WTC11 (cell line): ENCODE results near the gene FOXQ1. TPM values are rescaled to one million over a fixed set of nuclear protein-coding genes. Genes with fewer than 3 reads are reported as not detected.

Experiments
- ATAC-seq: fragments of 200-7000 bp; cut with Tn5 transposase; 2 replicates; pipeline ENCODE4 v1.10.0; 2021; ENCODE audit warnings: mild to moderate bottlenecking, moderate library complexity
- CTCF ChIA-PET: fragments of 300-600 bp; sonication (Branson Sonifier 250); formaldehyde crosslinking; loops from one replicate; lab custom pipeline; 2021; ENCODE audit warnings: antibody characterized with exemption; lab: Charles Lee
- POLR2A ChIA-PET: fragments of 350-600 bp; sonication (Branson Sonifier 250); formaldehyde crosslinking; loops from one replicate; lab custom pipeline; 2021; ENCODE audit warnings: antibody characterized with exemption; lab: Charles Lee
- DNase-seq: peaks from one replicate; pipeline ENCODE4 v3.0.0; 2021; ENCODE audit warnings: low spot score
- H3K27ac Mint-ChIP-seq: 2 replicates; pipeline ENCODE4 v1.8.0; 2021; ENCODE audit warnings: mixed read lengths
- H3K27me3 Mint-ChIP-seq: 2 replicates; pipeline ENCODE4 v1.8.0; 2021; ENCODE audit warnings: low read depth, mild to moderate bottlenecking, moderate library complexity, mixed read lengths
- H3K36me3 Mint-ChIP-seq: 2 replicates; pipeline ENCODE4 v1.8.0; 2021; ENCODE audit warnings: mixed read lengths
- H3K4me1 Mint-ChIP-seq: 2 replicates; pipeline ENCODE4 v1.8.0; 2022; ENCODE audit warnings: mixed read lengths
- H3K4me3 Mint-ChIP-seq: 2 replicates; pipeline ENCODE4 v1.8.0; 2021; ENCODE audit warnings: mild to moderate bottlenecking, moderate library complexity, mixed read lengths
- H3K9me3 Mint-ChIP-seq: 2 replicates; pipeline ENCODE4 v1.8.0; 2021; ENCODE audit warnings: mixed read lengths
- ATF3 ChIP-seq: sonication (generic); formaldehyde crosslinking; conservative IDR thresholded peaks from 2 replicates; pipeline ENCODE4 v1.8.1; 2022; ENCODE audit warnings: mild to moderate bottlenecking, missing genetic modification reagents
- E2F5 ChIP-seq: sonication (generic); formaldehyde crosslinking; IDR thresholded peaks from 2 replicates; pipeline ENCODE4 v1.8.1; 2022; ENCODE audit warnings: mild to moderate bottlenecking, moderate library complexity, missing genetic modification reagents
- FOXP4 ChIP-seq: sonication (generic); formaldehyde crosslinking; IDR thresholded peaks from 2 replicates; pipeline ENCODE4 v1.8.0; 2022; ENCODE audit warnings: mild to moderate bottlenecking, missing genetic modification reagents
- MXD4 ChIP-seq: fragments of 250-450 bp; sonication (Bioruptor Pico); IDR thresholded peaks from 2 replicates; pipeline ENCODE4 v1.8.0; 2021; ENCODE audit warnings: mild to moderate bottlenecking, moderate library complexity, borderline replicate concordance
- MYBL2 ChIP-seq: sonication (generic); formaldehyde crosslinking; IDR thresholded peaks from 2 replicates; pipeline ENCODE4 v1.8.1; 2023; ENCODE audit warnings: mild to moderate bottlenecking, moderate library complexity, missing genetic modification reagents
- NFYB ChIP-seq: sonication (generic); formaldehyde crosslinking; conservative IDR thresholded peaks from 2 replicates; pipeline ENCODE4 v1.8.0; 2022; ENCODE audit warnings: low read depth, missing genetic modification reagents
- PREB ChIP-seq: sonication (generic); formaldehyde crosslinking; IDR thresholded peaks from 2 replicates; pipeline ENCODE4 v1.8.1; 2022; ENCODE audit warnings: mild to moderate bottlenecking, missing genetic modification reagents, moderate library complexity, borderline replicate concordance
- PRRX2 ChIP-seq: fragments of 250-450 bp; sonication (Bioruptor Pico); IDR thresholded peaks from 2 replicates; pipeline ENCODE4 v1.8.0; 2021; ENCODE audit warnings: mild to moderate bottlenecking
- RORB ChIP-seq: fragments of 250-450 bp; sonication (Bioruptor Pico); IDR thresholded peaks from 2 replicates; pipeline ENCODE4 v1.9.0; 2021; ENCODE audit warnings: mild to moderate bottlenecking
- SP1 ChIP-seq: sonication (generic); formaldehyde crosslinking; conservative IDR thresholded peaks from 2 replicates; pipeline ENCODE4 v1.8.1; 2022; ENCODE audit warnings: missing genetic modification reagents
- TP53 ChIP-seq: sonication (generic); formaldehyde crosslinking; IDR thresholded peaks from 2 replicates; pipeline ENCODE4 v1.8.1; 2023; ENCODE audit warnings: mild to moderate bottlenecking, missing genetic modification reagents
- ZBTB21 ChIP-seq: sonication (generic); formaldehyde crosslinking; IDR thresholded peaks from 2 replicates; pipeline ENCODE4 v1.8.1; 2023; ENCODE audit warnings: mild to moderate bottlenecking, missing genetic modification reagents, borderline replicate concordance
- ZBTB43 ChIP-seq: sonication (generic); formaldehyde crosslinking; IDR thresholded peaks from 2 replicates; pipeline ENCODE4 v1.8.1; 2023; ENCODE audit warnings: mild to moderate bottlenecking, missing genetic modification reagents
- ZMAT4 ChIP-seq: fragments of 250-450 bp; sonication (Bioruptor Pico); IDR thresholded peaks from 2 replicates; pipeline ENCODE4 v1.9.0; 2021; ENCODE audit warnings: mild to moderate bottlenecking
- ZNF121 ChIP-seq: sonication (generic); formaldehyde crosslinking; IDR thresholded peaks from 2 replicates; pipeline ENCODE4 v1.8.0; 2023; ENCODE audit warnings: missing genetic modification reagents
- ZNF416 ChIP-seq: fragments of 250-450 bp; sonication (Bioruptor Pico); IDR thresholded peaks from 2 replicates; pipeline ENCODE4 v1.9.0; 2021; ENCODE audit warnings: mild to moderate bottlenecking, inconsistent platforms
- ZNF425 ChIP-seq: fragments of 250-450 bp; sonication (Bioruptor Pico); conservative IDR thresholded peaks from 2 replicates; pipeline ENCODE4 v1.9.0; 2021; ENCODE audit warnings: mild to moderate bottlenecking
- ZNF532 ChIP-seq: fragments of 250-450 bp; sonication (Bioruptor Pico); IDR thresholded peaks from 2 replicates; pipeline ENCODE4 v1.9.0; 2021; ENCODE audit warnings: mild to moderate bottlenecking, borderline replicate concordance
- ZNF671 ChIP-seq: fragments of 250-450 bp; sonication (Bioruptor Pico); IDR thresholded peaks from 2 replicates; pipeline ENCODE4 v1.8.0; 2021; ENCODE audit warnings: mild to moderate bottlenecking
- total RNA-seq: library from RNA; stranded (reverse); gene quantifications from 3 replicates; pipeline ENCODE4 v1.2.3, GENCODE V29; 2021

Gene FOXQ1
- total RNA-seq, 1 experiment from 2014 or later, result 0.35 TPM

- Mint-ChIP-seq H3K36me3 (peaks cover 2% of the 10 kb centered on the region; the same call in 1 of the 2 replicates), H3K4me1 (peaks cover 30% of the 10 kb centered on the region)
- no peak for DNase-seq
- TF ChIP-seq SP1 (CRISPR knock-in tag) (no peak), MXD4 (CRISPR knock-in tag) (no peak), TP53 (CRISPR knock-in tag) (no peak), FOXP4 (no peak), ZNF425 (CRISPR knock-in tag) (no peak), ZNF121 (no peak)
- TF ChIP-seq, all 79 proteins: peak for 0
- no peaks in the 10 kb centered on the region for H3K9me3 Mint-ChIP-seq
- ChIA-PET CTCF (interaction anchor here (0.5 to 1.6 kb wide), 13 partner anchors 12 to 941 kb away, joined by 3 to 12 read pairs (median 3); no protein-coding TSS in a partner anchor), POLR2A (interaction anchor here (0.5 to 1.2 kb wide), 4 partner anchors 17 to 310 kb away, joined by 3 to 4 read pairs (median 4); no protein-coding TSS in a partner anchor)
- ATAC-seq, result no peak
- peaks cover 68% of the 10 kb centered on the region for H3K27me3 Mint-ChIP-seq
- H3K4me3 Mint-ChIP-seq, result peak overlapping the region; percentile 56
- H3K27ac Mint-ChIP-seq, result no peak overlapping the region
Observed at GRCh38 chr6:1315560-1316386, 3.9 kb downstream of the FOXQ1 start.

- Mint-ChIP-seq H3K27me3 (peaks cover 61% of the 10 kb centered on the region), H3K36me3 (peaks cover 2% of the 10 kb centered on the region; the same call in 1 of the 2 replicates), H3K4me1 (peaks cover 25% of the 10 kb centered on the region), H3K9me3 (no peaks in the 10 kb centered on the region), H3K4me3 (peak overlapping the region; percentile 56; the same call in 1 of the 2 replicates), H3K27ac (no peak overlapping the region)
- CTCF ChIA-PET, result interaction anchor here (0.6 to 1.6 kb wide), 12 partner anchors 11 to 940 kb away, joined by 3 to 12 read pairs (median 4); no protein-coding TSS in a partner anchor
- peak; percentile 69 for DNase-seq
- POLR2A ChIA-PET, result interaction anchor here (0.6 to 1.2 kb wide), 3 partner anchors 17 to 309 kb away, joined by 3 to 4 read pairs (median 3); no protein-coding TSS in a partner anchor
- peak; percentile 40 for ATAC-seq
- TF ChIP-seq NFYB (CRISPR knock-in tag) (no peak), PRRX2 (no peak), ZNF532 (CRISPR knock-in tag) (no peak), ZNF671 (CRISPR knock-in tag) (no peak), E2F5 (no peak), PREB (CRISPR knock-in tag) (no peak), RORB (no peak), ATF3 (no peak), ZMAT4 (CRISPR knock-in tag) (no peak), MYBL2 (CRISPR knock-in tag) (no peak), ZBTB21 (CRISPR knock-in tag) (no peak), ZNF416 (CRISPR knock-in tag) (no peak), ZBTB43 (CRISPR knock-in tag) (no peak)
Observed at GRCh38 chr6:1316489-1316971, 4.6 kb downstream of the FOXQ1 start.
